HT1080 (cell line): ENCODE data around the gene SRSF2. TPM values are rescaled to one million over a fixed set of nuclear protein-coding genes. Genes with fewer than 3 reads are reported as not detected.
"Not testable (repeated sequence)": the region's sequence is repeated elsewhere in the genome, so short reads cannot be mapped to it uniquely, and the experiment has no call there.

Experiments
- DNase-seq: peaks from one replicate; pipeline ENCODE4 v3.0.0-alpha.2; 2015; ENCODE audit warnings: low read depth
- total RNA-seq: library from RNA; depleted of rRNA; stranded (reverse); fragments of >200 nt; shearing (Covaris generic); gene quantifications from 2 replicates; pipeline ENCODE4 v1.2.3, GENCODE V29; 2014

SRSF2 gene
- total RNA-seq, 1 experiment from 2014 or later = 1,300 TPM

- DNase-seq = not testable (repeated sequence)
Observed at GRCh38 chr17:76739568-76740115, 2.5 kb upstream of the SRSF2 start.

GRCh38 chr17:76738468-76738850 lies 1.3 kb upstream of the SRSF2 start:
- no peak for DNase-seq

GRCh38 chr17:76737676-76738467 lies 741 bp upstream of the SRSF2 start, which contains the start of gene MFSD11:
Gene MFSD11 (plus strand): TSS chr17:76738119. CDS start chr17:76738353, 234 bp downstream.
- DNase-seq = peak; percentile 92

GRCh38 chr17:76736349-76737081 lies 616 bp downstream of the SRSF2 start:
- peak; percentile 39 for DNase-seq

GRCh38 chr17:76735586-76736348 lies 1.4 kb downstream of the SRSF2 start:
- DNase-seq = no peak

- DNase-seq = no peak
Observed at GRCh38 chr17:76735006-76735405, 2.1 kb downstream of the SRSF2 start.

- peak; percentile 39 for DNase-seq
Observed at GRCh38 chr17:76734080-76734840, 2.9 kb downstream of the SRSF2 start.

- DNase-seq = no peak
Observed at GRCh38 chr17:76733618-76733957, 3.5 kb downstream of the SRSF2 start.

- no peak for DNase-seq
Observed at GRCh38 chr17:76732734-76733617, 4.2 kb downstream of the SRSF2 start.

- not testable (repeated sequence) for DNase-seq
Observed at GRCh38 chr17:76731800-76732733, 5.1 kb downstream of the SRSF2 start.

- DNase-seq = no peak
Observed at GRCh38 chr17:76727745-76728456, 9.2 kb downstream of the SRSF2 start.

- DNase-seq = peak; percentile 72
Observed at GRCh38 chr17:76726776-76727718, 10.1 kb downstream of the SRSF2 start, which contains the start of gene METTL23. Gene METTL23 (plus strand): TSS chr17:76726839. CDS start chr17:76729711, 2,872 bp downstream.

GRCh38 chr17:76726231-76726775 lies 10.8 kb downstream of the SRSF2 start, which contains the start of gene JMJD6:
Gene JMJD6 (minus strand): TSS chr17:76726606. CDS start chr17:76726475, 131 bp downstream.
- peak; percentile 97 for DNase-seq

- no peak for DNase-seq
Observed at GRCh38 chr17:76725580-76726230, 11.4 kb downstream of the SRSF2 start.

GRCh38 chr17:76723812-76724211 lies 13.3 kb downstream of the SRSF2 start:
- no peak for DNase-seq

GRCh38 chr17:76722977-76723376 lies 14.2 kb downstream of the SRSF2 start:
- DNase-seq = not testable (repeated sequence)
